ENCODE measurements around the gene C11orf58.

C11orf58 gene

DNA sequence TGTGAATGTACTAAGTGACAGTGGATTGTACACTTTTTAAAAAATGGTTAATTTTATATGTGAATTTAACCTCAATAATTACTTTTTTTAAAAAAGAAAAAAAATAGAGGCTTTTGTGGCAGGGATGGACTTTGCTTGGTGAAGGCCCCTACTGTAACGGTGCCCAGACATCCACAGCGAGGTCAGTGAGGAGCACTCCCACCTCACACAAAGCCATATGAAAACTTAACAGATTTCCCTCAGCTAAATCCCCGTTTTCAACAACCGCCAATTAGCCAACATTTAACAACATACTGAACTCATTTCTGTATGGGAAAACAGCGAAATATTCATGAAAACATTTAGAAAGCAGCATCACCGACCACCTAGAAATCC is 642 bp upstream of the C11orf58 start:
- DNase-seq (ENCODE audit: low read depth) = no peak
- TF ChIP-seq, protein P1, sequence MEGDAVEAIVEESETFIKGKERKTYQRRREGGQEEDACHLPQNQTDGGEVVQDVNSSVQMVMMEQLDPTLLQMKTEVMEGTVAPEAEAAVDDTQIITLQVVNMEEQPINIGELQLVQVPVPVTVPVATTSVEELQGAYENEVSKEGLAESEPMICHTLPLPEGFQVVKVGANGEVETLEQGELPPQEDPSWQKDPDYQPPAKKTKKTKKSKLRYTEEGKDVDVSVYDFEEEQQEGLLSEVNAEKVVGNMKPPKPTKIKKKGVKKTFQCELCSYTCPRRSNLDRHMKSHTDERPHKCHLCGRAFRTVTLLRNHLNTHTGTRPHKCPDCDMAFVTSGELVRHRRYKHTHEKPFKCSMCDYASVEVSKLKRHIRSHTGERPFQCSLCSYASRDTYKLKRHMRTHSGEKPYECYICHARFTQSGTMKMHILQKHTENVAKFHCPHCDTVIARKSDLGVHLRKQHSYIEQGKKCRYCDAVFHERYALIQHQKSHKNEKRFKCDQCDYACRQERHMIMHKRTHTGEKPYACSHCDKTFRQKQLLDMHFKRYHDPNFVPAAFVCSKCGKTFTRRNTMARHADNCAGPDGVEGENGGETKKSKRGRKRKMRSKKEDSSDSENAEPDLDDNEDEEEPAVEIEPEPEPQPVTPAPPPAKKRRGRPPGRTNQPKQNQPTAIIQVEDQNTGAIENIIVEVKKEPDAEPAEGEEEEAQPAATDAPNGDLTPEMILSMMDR (conservative IDR thresholded peaks at IDR 0.05; ENCODE audit: control insufficient read depth, insufficient read depth, low read depth, low read length) = no peak
- H3K4me3 ChIP-seq (ENCODE audit: control insufficient read depth, low read depth, low read length) = peak overlapping the region; percentile 97

DNA sequence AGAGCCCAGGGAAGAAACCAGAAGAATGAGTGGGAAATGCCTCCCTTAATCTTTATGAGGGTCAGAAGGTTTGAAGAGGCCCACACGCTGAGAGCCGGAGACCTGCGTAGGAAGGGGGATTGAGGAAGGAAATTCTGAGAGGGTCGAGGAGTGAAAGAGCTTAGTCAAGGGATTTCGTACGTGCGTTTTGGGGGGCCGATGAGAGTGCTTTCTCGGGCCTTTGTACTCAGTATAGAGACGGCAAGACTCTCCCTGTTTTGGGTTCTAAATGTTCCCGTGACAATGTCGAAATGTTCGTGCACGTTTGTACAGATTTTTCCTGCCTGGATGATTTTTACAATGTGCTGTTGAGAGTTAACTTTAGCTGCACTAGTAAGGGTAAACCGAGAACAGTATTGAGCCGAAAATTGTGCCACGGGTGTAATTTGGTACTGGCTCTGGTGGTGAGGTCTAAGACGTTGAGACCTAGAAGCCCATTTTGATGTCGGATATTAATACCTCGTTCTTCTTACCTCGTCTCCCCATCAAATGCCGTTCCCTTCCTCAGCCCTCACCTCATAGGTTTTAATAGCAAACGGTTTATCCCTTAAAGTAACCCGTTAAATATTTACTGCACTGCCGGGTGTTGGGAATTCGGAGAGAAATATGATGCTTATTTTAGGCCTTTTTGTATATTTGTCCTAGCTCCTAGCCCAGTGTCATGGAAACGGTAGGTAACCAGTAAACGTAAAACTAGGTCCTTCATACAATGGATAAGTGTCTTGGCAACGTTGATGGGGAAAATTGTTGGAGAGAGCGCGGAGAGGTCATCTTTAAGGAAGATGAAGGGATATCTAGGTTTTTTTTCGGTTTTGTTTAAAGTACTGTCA is 734 bp downstream of the C11orf58 start:
- TF ChIP-seq, protein P1 (conservative IDR thresholded peaks at IDR 0.05; ENCODE audit: control insufficient read depth, insufficient read depth, low read depth, low read length) = no peak

DNA sequence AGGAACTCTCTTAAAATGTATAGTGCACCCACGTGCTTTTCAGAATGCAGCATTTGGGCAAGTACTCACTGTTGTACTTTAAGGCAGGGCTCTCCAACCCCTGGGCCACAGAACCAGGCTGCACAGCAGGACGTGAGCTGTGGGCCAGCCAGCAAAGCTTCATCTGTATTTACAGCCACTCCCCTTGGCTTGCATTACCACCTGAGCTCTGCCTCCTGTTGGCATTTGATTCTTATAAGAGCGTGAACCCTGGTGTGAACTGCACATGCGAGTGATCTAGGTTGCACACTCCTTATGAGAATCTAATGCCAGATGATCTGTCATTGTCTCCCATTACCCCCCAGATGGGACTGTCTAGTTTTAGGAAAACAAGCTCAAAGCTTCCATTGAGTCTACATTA is 3.0 kb downstream of the C11orf58 start:
- TF ChIP-seq, protein P1 (conservative IDR thresholded peaks at IDR 0.05; ENCODE audit: control insufficient read depth, insufficient read depth, low read depth, low read length) = no peak
- DNase-seq (ENCODE audit: low read depth) = no peak
- no peak overlapping the region for H3K4me3 ChIP-seq (ENCODE audit: control insufficient read depth, low read depth, low read length)

More for the DNA sequence above, 734 bp downstream of the C11orf58 start:
- H3K4me3 ChIP-seq (ENCODE audit: control insufficient read depth, low read depth, low read length) = peak overlapping the region; percentile 97
- no peak for DNase-seq (ENCODE audit: low read depth)

- TF ChIP-seq, protein P1 (conservative IDR thresholded peaks at IDR 0.05; ENCODE audit: control insufficient read depth, insufficient read depth, low read depth, low read length) = no peak
- no peak for DNase-seq (ENCODE audit: low read depth)
- H3K4me3 ChIP-seq (ENCODE audit: control insufficient read depth, low read depth, low read length) = no peak overlapping the region
These were observed 5.0 kb downstream of the C11orf58 start for GRCh38 chr11:16743478-16743877.

- no peak overlapping the region for H3K4me3 ChIP-seq (ENCODE audit: control insufficient read depth, low read depth, low read length)
- TF ChIP-seq, protein P1 (conservative IDR thresholded peaks at IDR 0.05; ENCODE audit: control insufficient read depth, insufficient read depth, low read depth, low read length) = no peak
- DNase-seq (ENCODE audit: low read depth) = no peak
These were observed 5.8 kb downstream of the C11orf58 start for GRCh38 chr11:16744128-16744725.

GRCh38 chr11:16745950-16746605 is 7.6 kb downstream of the C11orf58 start:
- H3K4me3 ChIP-seq (ENCODE audit: control insufficient read depth, low read depth, low read length) = no peak overlapping the region
- DNase-seq (ENCODE audit: low read depth) = no peak
- TF ChIP-seq, protein P1 (conservative IDR thresholded peaks at IDR 0.05; ENCODE audit: control insufficient read depth, insufficient read depth, low read depth, low read length) = no peak
